Mammary epithelial cell (primary cell): Measurements from ENCODE around the gene NACC1.

Source experiments
- CTCF ChIP-seq, 2 donors: IDR thresholded peaks in 1 of 2; conservative IDR thresholded peaks in 1 of 2; 2 replicates each; pipeline ENCODE4 v1.5.1; 2011 to 2012; ENCODE audit warnings: inconsistent platforms in 2 of 2, low read length in 2 of 2, mild to moderate bottlenecking in 2 of 2, control low read depth in 1 of 2, low read depth in 1 of 2; ENCODE audit not compliant: insufficient read depth in 1 of 2; ENCODE audit errors: extremely low read depth in 1 of 2
- EZH2 ChIP-seq: IDR thresholded peaks from 2 replicates; pipeline ENCODE4 v1.6.1; 2012; ENCODE audit warnings: low read length, inconsistent platforms, borderline replicate concordance

- no peak for TF ChIP-seq CTCF (conservative IDR thresholded peaks at IDR 0.05 in 1 of 2, IDR thresholded peaks at IDR 0.05 in 1 of 2; ENCODE audit: extremely low read depth in 1 of 2, insufficient read depth in 1 of 2, low read depth in 1 of 2, low read length in 2 of 2)
- TF ChIP-seq EZH2: no peak
Observed at GRCh38 chr19:13163609-13164342, 45.7 kb downstream of the NACC1 start.
